Mammary epithelial cell (primary cell): ENCODE results near the gene PIAS4.

ENCODE experiments used
- EZH2 ChIP-seq: IDR thresholded peaks from 2 replicates; pipeline ENCODE4 v1.6.1; 2012; ENCODE audit warnings: low read length, inconsistent platforms, borderline replicate concordance
- TF ChIP-seq, protein P1 (sequence below), 2 donors: IDR thresholded peaks in 1 of 2; conservative IDR thresholded peaks in 1 of 2; 2 replicates each; pipeline ENCODE4 v1.5.1; 2011 to 2012; ENCODE audit warnings: inconsistent platforms in 2 of 2, low read length in 2 of 2, mild to moderate bottlenecking in 2 of 2, control low read depth in 1 of 2, low read depth in 1 of 2; ENCODE audit not compliant: insufficient read depth in 1 of 2; ENCODE audit errors: extremely low read depth in 1 of 2

DNA sequence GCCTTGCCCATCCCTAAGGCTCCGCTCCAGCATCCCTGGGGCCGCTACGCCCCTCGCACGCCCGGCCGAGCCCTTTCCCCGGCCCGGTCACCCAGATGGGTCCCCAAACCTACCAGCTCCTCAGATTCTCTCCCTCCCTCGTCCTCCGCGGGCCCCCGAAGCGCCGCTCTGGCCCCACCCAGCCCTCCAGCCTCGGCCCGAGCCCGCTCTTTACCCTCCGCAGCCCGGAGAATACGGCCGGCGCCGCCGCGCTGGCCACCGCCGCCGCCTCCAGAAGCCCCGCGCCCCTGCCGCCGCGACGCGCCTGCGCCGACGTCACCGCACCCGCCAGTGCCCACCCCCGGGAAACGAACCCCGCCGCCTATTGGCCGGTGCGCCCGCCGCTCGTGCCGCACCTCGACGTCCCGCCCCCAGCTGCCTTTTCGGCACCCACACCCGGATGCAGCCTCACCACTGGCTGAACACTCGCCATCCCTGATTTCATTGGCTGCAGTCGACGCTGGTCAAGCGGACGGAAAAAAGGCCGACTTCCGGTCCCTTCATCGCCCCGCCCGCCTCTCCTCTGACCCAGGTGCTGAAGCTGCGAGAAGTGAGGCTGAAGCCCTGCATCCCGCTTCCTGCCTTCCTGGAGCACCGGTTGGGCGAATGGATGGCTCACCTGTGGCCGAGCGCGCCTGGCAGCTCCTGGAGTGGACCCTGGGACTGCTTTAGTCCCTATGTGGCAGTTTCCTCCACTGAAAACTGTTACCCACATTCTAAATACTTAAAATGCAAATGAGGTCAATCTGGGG, 36.5 kb upstream of the PIAS4 start, which contains the start of gene DAPK3:
- TF ChIP-seq, protein P1, sequence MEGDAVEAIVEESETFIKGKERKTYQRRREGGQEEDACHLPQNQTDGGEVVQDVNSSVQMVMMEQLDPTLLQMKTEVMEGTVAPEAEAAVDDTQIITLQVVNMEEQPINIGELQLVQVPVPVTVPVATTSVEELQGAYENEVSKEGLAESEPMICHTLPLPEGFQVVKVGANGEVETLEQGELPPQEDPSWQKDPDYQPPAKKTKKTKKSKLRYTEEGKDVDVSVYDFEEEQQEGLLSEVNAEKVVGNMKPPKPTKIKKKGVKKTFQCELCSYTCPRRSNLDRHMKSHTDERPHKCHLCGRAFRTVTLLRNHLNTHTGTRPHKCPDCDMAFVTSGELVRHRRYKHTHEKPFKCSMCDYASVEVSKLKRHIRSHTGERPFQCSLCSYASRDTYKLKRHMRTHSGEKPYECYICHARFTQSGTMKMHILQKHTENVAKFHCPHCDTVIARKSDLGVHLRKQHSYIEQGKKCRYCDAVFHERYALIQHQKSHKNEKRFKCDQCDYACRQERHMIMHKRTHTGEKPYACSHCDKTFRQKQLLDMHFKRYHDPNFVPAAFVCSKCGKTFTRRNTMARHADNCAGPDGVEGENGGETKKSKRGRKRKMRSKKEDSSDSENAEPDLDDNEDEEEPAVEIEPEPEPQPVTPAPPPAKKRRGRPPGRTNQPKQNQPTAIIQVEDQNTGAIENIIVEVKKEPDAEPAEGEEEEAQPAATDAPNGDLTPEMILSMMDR (conservative IDR thresholded peaks at IDR 0.05 in 1 of 2, IDR thresholded peaks at IDR 0.05 in 1 of 2; ENCODE audit: extremely low read depth in 1 of 2, insufficient read depth in 1 of 2, low read depth in 1 of 2, low read length in 2 of 2), result no peak
- no peak for TF ChIP-seq EZH2
